Stimulated activated CD8-positive, alpha-beta memory T cell treated with anti-CD3 and anti-CD28 coated beads, Interleukin-15, amount 100 ng/mL, for 24 hours (primary cell): ENCODE measurements around the gene BCL11B.

Source experiments
- DNase-seq: peaks from one replicate; pipeline ENCODE4 v3.0.0-alpha.2; 2020; ENCODE audit warnings: low read depth

Gene BCL11B

DNA sequence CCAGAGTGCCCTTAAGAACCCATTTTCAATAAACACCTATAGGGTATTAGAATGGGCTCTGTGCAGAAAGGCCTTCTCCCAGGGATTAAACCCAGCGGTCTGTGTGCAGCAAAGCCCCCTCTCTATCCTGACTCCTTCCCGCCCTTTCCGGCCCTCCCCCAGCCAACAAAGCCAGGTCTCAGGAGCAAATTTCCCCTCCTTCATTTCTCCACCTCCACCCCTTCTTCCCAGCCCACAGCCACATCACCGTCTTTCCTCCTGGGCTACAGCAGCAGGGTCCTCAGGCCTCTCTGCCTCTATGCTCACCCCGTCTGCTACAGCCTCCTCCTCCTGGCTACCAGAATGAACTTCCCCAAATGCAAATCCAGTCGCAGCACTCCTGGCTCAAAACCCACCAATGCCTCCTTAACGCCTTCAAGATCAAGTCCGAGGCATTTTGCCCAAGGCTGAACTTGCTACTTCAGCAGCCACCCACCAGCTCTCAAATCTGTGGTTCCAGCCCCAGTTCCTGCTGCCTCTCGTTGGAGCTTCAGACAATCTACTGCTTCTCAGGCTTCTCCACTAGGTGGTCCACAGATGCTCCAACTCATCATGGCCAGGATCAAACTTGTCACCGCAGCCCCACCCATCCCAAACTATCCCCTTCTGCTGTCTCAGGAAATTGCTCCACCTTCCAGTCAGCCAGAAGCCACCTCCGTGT is 134.8 kb downstream of the BCL11B start:
- DNase-seq = no peak

DNA sequence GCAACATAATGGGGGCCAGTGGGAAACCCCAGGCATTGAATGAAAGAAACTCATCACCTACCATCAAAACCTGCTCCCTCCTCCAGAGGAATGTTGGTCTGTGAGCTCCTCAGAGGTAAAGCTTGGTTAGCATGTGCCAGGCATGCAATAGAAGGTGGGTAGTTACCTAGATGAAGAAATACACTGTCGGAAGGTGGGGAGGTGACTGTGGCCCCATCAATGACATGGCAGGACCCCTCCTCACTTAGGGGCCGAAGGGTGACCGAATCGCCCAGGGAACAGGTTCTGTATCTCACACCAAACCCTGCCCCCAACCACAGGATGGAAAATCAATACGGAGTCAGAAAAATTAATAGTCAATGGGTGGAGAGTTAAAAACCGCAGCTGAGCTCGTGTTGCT is 135.6 kb downstream of the BCL11B start:
- no peak for DNase-seq

DNA sequence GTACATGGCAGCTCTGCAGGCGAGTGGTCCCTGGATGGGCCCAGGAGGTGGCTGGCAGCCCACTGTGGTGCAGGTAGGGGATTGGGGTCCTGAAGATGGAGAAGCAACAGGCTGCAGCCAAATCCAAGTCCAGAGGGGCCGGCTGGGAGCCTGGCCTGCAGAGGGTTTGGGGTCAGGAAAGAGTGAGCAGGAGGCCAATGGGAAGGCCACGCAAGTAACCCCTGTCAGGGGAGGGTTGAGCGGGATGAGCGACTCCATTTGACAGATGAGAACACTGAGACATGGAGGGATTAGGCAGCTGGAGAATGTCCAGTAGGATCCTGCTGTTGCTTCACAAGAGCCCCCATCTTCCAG is 136.0 kb downstream of the BCL11B start:
- DNase-seq = no peak

DNA sequence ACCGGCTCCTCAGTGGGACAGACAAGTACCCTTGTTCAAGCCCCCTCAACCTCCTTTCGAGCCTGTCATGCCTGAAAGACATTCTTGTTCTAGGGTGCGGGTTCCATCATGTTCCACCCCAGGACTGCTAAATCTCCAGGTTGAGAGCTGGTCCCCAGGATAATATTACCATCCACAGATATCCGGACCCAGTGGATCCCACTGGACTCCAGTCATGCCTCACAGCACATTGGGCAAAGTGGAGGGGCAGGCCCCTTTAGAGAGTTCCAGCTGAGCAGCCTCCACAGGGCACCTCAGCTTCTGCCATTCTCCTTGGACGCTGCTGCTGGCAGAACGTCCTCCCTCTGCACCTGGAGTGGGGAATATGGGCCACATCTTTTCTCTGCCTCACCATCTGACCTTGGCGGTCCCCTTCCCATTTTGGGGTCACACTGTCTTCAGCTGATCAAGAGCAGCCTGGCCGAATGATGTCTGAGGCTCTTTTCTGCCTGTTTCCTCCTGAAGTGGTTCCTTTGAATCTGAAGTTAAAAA is 137.4 kb downstream of the BCL11B start:
- no peak for DNase-seq

DNA sequence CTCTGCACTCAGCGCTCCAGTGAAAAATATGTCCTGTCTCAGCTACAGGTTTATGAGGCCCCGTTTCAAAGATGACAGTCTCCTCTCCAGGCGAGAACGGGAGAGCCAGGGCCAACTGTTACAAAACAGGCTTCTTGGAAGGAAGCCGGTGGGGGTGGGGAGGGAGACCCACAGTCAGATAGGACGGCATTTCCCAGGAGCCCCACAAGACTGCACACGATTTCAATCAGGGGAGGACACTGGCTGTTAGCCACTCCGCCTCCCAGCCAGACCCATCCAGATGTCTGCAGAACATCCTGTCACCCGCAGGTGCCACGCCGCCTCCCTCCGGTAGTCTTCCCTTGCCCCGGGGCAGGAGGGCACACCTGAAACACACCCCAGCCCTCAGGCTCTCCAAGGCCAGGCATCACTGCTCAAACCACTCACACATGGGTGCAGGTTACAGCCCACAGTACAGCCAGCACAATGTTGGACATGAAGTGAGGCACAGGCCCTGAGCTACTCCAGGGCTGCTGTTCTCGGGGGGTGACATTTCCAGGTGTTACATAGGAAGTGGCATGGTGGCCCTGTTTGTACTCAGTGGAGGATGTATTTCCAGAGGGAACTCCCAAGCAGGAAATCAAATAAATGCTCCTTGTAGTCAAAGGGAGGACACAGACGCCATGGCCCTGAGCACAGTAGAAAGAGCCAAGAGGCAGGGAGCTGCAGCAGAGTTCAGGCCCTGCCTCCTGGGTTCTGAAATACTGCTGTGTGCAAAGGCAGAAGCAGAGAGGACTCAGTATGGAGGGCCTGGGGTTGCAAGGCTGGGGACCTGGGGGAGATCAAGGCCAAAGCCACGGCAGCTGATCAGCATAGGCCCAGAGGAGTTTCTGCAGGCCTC is 138.1 kb downstream of the BCL11B start:
- no peak for DNase-seq

DNA sequence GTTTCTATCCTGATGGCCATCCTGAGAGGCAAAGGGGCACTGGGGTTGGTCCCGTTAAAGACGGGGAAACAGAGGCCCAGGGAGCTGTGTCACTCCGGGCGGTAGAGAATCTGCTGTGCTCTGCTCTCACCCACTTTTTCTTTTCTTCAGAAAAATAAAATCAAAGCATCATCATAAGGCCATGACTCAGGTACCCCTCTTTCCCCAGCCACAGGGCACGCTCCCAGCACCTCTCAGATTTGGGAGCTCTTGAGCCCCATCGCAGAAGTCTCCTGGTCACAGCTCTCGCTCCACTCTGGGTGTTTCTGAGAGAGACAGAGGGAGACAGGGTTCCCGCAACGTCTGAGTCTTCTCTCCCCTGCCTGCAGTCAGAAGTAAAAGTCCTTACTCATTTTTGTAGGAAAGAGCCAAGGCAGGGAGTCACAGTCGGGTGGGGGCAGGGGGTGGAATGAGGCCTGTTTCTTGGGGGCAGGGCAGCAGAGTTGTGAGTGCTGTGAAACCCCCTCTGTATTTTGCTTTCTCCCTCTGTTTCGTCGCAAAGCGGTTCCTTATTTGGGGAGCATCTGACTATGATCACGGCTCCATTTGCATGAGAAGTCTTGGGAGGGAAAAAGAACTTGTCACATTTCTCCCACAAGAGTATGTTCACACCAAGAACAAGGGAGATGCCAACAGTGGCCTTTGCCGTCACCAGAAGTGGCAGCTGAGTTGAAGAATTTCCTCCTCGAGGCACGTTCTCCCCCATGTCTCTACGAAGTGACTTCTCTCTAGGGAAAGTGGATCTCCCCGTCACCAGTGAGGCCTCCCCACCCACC is 139.0 kb downstream of the BCL11B start:
- no peak for DNase-seq

DNA sequence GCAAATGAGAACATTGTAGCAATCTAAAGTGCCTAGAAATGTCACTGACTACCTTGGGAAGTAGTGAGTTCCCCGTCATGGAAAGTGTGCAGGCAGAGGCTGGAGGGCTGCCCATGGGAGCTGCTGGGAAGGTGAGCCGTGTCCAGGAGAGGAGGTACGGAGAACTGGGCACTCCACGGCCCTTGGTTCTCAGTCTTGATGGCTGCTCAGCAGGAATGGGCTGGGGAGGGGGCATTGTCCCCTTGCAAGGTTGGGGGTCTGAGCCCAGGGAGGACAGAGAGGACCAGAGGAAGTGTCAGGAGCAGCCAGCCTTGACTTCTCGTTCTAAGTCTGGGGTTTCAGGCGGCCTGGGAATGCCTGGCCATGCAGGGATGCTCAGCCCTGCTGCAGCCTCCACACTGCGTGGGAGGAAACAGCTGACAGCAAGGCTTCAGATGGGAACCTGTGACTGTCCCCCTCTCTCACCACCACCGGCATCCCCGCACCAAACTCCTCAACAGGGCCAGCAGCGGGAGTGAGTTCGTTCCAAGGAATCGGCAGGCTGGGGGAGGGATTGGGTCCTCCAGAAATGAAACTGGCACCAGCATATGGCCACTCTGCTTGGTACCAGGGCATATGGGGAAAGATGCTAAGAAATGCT is 140.2 kb downstream of the BCL11B start:
- DNase-seq = no peak

DNA sequence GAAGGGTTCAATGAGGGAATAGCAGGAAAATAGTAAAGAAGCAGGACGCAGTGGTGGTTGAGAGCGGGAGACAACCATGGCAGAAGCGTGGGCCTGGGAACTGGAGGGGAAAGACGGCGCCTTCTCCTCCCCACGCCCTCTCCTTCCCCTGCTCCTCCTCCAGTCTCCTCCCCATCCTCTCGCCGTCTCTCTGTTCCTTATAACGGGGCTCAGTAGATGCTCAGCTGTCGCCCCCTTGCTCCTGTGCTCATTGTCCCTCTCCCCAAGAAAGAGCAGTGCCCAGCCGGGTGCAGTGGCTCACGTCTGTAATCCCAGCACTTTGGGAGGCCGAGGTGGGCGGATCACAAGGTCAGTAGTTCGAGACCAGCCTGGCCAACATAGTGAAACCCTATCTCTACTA is 142.0 kb downstream of the BCL11B start:
- no peak for DNase-seq

DNA sequence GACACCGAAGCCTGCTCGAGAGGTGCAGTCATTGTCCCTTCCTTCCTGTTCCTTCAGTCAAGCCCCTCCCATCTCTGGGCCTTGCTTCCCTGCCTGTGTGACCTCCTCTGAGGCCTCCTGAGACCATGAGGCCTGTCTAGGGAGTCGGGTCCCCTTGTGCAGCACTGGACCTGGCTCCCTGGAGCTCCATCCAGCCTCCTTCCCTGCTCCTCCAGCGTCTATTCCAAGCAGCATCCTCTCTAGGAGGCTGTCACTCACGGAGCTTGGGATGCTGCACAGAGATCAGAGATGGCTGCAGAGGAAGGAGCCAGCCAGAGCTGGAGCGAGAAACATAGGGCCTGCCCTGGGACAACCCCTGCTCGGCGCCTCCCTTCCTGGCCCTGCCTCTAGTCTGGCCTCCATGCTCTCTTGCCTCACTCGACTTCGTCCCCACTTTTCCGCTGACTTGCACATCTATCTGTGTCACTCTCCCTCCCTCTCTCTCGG is 142.7 kb downstream of the BCL11B start:
- DNase-seq = no peak

DNA sequence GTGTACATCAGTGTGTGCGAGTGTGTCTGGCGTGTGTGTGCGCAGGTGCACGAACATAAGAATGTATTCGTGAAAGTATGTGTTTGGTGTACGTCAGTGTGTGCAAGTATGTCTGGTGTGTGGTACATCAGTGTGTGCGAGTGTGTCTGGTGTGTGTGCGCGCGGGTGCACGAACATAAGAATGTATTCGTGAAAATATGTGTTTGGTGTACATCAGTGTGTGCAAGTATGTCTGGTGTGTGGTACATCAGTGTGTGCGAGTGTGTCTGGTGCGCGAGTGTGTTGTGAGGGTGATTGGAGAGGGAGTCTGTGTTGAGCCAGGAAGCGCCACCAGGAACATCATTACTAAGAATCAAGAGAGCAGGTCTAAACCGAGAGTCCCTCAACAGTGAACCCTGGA is 143.8 kb downstream of the BCL11B start:
- DNase-seq = no peak

DNA sequence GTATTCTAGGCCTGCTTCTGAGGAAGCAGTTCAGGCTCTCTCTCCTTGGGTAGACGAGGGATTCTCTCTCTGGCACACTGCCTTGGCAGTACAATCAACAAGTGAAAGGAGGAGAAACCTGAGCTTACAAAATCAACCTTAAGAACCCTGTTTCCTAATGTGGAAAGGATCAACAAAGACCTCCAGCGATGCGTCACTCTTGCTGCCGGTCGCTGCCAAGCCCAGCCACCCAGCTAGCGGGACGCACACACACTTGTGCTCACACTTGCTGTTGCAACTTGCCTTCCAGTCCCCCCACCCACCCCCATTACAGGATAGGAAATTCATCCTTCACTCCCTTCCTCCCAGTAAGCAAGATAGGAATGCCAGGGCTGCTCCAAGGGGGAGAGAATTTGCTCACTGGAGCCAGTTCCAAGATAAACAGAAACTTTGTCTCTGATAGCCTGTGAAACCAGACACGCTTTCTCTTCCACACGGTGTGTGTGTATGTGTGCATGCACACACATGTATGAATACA is 144.3 kb downstream of the BCL11B start:
- DNase-seq = no peak

DNA sequence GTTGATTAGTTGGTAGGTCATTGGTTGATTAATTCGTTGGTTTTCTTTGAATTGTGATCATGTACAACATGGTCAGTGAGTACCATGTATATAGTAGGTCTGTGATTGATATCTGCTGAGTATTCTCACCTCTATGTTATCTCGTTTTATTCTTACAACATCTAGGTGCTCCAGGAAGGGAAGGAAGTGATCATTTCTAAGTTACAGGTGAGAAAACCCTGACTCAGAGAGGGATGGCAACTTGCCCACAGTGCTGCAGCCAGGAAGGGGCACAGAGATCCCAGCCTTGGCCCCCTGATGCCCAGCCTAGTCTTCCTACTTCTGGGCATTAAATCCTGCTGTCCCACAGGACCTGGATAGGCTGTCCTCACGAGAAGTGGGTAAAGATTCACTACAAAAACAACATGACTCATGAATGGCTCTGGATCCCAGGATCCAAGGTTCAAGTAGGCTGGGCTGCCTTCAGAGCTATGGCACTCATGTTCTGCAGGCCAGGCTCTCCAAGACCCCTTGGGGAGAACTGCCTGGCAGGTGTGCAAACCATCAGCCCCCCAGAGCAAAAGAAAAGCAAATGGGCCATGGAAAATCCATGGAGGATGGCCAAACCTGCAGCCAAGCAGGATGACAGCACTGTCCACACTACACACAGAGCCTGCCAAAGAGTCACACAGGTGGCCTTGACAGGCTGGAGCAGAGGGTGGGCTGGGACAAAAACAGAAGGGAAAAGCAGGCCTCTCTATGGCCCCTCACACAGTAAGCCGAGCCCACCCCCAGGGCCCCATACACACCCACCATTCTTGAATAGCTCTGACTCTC is 146.2 kb downstream of the BCL11B start:
- DNase-seq = no peak

DNA sequence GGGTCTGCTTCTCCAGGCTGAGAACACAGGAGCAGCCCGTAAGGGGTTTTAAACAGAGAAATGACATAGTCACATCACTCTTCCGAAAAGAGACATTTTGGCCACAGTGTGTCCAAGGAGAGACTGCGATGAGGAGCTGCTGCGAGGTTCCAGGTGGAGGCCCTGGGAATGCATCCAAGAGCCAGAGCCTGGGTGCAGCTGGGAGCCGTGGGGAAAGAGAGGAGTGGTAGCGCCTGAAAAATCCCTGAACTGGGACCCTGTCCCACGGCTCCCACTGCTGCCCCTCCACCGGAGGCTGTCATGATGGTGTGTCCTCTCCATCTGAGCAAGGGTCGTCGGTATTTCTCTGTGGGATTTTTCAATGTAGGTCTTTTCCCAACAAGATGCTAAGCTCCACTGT is 146.9 kb downstream of the BCL11B start:
- no peak for DNase-seq

DNA sequence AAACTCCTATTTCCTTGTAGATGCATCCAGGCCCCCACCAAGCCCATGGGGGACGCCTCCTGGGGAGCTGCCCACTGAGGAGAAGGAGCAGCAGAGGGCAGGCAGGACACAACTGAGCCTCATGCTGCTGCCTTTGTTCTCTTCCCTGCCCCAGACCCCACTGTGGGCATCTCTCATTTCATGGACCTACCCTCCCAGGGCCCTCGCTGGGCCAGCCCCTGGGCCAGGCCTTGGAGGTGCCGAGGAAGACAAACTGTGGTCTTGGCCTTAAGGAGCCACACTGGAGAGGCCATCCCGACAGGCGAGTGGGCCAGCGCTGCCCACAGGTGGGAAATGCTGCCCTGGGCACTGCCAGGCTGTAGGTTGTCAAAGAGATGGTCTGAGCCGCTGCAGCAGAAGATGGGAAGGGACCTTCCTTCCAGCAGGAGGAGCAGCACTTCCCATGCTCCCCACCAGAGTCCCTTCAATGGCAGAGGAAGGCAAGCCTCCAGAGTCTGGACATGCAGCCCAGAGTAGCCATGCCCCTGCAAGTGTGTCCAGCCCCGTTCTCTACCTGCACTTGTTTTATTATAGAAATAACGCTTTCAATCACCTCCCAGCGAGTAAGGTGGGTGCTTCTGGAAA is 147.4 kb downstream of the BCL11B start:
- no peak for DNase-seq

DNA sequence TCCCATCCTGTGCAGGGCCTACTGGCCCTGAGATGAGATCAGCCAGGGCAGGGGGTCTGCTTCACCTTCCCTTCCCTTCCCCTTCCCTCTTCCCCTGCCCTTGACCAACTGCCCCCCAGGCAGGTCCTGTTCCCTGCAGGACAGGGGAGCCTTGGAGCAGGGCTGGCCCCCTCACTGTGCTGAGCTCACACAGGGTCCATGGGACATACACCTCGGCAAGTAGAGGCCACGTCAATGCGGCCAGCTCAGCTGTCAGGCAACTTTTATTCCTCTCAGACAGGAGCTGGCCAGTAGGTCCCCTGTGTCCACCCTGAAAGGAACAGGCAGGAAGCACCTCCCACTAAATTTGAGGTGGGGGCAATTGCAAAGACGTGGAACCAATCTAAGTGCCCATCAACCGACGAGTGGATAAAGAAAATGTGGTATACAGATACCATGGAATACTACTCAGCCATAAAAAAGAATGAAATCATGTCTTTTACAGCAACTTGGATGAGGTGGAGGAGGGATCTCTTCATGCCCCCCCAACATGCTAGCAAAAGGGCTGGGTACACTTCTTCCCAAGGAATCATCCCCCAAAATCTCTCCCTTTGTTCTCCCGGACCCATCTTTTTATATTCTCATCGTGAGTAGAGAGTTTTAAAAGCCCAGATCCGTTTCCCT is 148.7 kb downstream of the BCL11B start:
- no peak for DNase-seq

DNA sequence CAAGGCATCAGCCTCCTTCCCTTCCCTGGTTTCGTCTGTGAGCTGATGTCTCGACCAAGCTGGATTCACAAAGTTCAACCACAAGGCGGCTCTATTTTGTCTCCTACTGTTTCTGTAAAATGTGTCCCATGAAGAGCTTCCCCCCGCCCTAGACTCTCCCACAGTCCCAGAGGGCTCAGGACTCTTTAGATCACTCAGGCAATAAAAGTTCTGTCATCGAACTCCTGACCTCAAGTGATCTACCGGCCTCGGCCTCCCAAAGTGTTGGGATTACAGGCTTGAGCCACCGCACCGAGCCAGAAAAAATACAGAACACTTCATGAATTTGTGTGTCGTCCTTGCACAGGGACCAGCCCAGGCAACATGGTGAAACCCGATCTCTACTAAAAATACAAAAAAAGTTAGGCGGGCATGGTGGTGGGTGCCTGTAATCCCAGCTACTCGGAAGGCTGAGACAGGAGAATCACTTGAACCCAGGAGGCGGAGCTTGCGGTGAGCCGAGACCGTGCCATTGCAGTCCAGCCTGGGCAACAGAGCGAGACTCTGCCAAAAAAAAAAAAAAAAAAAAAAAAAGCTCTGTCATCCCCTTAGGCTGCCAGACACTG is 149.4 kb downstream of the BCL11B start:
- no peak for DNase-seq

DNA sequence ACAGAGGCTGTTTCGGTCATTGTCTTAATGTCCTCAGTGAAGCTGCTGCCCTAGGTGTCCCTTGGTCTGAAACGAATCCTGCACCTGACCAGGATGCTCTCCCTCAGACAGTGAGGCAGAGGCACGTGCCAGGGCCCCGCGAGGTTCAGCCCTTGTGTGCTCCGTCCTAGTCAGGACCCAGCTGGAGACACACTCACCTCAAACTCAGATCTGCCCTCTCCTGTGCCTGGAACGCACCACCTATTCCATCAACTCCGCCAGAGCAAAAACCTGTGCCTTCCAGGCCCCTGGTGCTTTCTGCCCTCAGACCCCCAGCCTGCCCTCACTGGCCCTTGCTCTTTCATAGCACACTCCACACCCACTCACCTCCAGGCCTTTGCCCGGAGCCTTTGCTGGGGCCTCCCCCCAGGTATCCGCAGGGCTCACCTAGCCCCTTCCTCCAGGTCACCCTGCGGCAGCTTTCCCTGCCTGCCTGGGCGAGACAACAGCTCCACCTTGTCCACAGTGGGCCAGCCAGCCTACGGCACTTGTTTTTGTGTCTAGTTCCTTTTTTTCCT is 150.6 kb downstream of the BCL11B start:
- DNase-seq = no peak

DNA sequence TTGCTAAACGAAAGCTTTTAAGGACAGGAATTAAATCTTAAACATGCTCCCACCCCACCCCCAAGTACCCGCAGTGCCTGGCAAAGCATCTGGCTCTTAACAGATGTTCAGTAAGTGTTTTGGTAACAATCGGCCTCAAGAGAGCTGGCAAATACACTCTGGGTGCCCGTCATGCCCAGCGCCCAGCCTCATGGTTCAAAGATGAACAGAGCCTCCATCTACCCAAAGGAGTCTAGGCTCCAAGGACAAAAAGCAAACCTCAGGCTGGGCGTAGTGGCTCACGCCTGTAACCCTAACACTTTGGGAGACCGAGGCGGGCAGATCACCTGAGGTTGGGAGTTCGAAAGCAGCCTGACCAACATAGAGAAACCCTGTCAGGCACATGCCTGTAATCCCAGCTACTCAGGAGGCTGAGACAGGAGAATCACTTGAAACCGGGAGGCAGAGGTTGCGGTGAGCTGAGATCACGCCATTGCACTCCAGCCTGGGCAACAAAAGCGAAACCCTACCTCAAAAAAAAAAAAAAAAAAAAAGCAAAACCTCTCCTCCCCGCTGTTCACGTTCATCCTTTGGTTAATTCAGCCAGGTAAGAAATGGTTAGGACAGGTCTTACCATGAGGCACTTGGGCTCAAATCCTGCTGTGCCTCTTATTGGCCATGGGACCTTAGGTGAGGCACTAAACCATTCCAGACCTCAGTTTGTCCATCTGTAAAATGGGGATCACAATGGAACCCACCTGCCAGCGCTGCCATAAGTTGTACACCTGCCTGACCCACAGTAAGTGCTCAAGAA is 151.3 kb downstream of the BCL11B start:
- DNase-seq = no peak
